Mesenchymal stem cell (in vitro differentiated cells and primary cell): ENCODE results near the gene TNFRSF25.
"Not testable (repeated sequence)": the region's sequence is repeated elsewhere in the genome, so short reads cannot be mapped to it uniquely, and the experiment has no call there.

Experiments used
- DNase-seq: peaks from one replicate; pipeline ENCODE4 v3.0.0-alpha.2; 2013
- H2AFZ ChIP-seq: one replicate; pipeline ENCODE4 v1.6.1; 2013; ENCODE audit warnings: low read depth, mild to moderate bottlenecking, control low read depth, inconsistent platforms, low read length, moderate library complexity
- H2AK5ac ChIP-seq: 2 replicates; pipeline ENCODE4 v1.6.1; 2013; ENCODE audit warnings: low read length, moderate library complexity, mild to moderate bottlenecking, inconsistent platforms; ENCODE audit not compliant: severe bottlenecking
- H2BK120ac ChIP-seq: one replicate; pipeline ENCODE4 v1.6.1; 2013; ENCODE audit warnings: low read depth, mild to moderate bottlenecking, inconsistent platforms, low read length, moderate library complexity
- H2BK12ac ChIP-seq, 2 experiments: one replicate each; pipeline ENCODE4 v1.6.1; 2013; ENCODE audit warnings: inconsistent platforms in 2 of 2, low read length in 2 of 2, mild to moderate bottlenecking in 2 of 2, moderate library complexity in 2 of 2, control low read depth in 1 of 2
- H2BK15ac ChIP-seq: one replicate; pipeline ENCODE4 v1.6.1; 2013; ENCODE audit warnings: mild to moderate bottlenecking, low read depth, inconsistent platforms; ENCODE audit not compliant: poor library complexity, severe bottlenecking
- H2BK5ac ChIP-seq: 2 replicates; pipeline ENCODE4 v1.6.1; 2013; ENCODE audit warnings: low read depth, mild to moderate bottlenecking, low read length, control low read depth, inconsistent platforms; ENCODE audit not compliant: poor library complexity, severe bottlenecking
- H3K14ac ChIP-seq, 2 experiments: one replicate each; pipeline ENCODE4 v1.6.1; 2013; ENCODE audit warnings: inconsistent platforms in 2 of 2, low read length in 2 of 2, control low read depth in 1 of 2, mild to moderate bottlenecking in 1 of 2, moderate library complexity in 1 of 2
- H3K18ac ChIP-seq, 2 experiments: one replicate each; pipeline ENCODE4 v1.6.1; 2013; ENCODE audit warnings: inconsistent platforms in 2 of 2, low read length in 2 of 2, control low read depth in 1 of 2, low read depth in 1 of 2, mild to moderate bottlenecking in 1 of 2
- H3K23ac ChIP-seq, 2 experiments: one replicate each; pipeline ENCODE4 v1.6.1; 2013; ENCODE audit warnings: inconsistent platforms in 2 of 2, low read length in 2 of 2, mild to moderate bottlenecking in 2 of 2, moderate library complexity in 2 of 2, control low read depth in 1 of 2
- H3K27ac ChIP-seq: 2 replicates; pipeline ENCODE4 v1.5.1; 2013; ENCODE audit warnings: mild to moderate bottlenecking, moderate library complexity, low read length, control low read depth, inconsistent platforms; ENCODE audit not compliant: poor library complexity, severe bottlenecking
- H3K27me3 ChIP-seq, 2 experiments: 2 replicates each; pipeline versions ENCODE4 v1.6.1 to v1.7.0; 2013; ENCODE audit warnings: low read length in 2 of 2, mild to moderate bottlenecking in 2 of 2, moderate library complexity in 2 of 2, control low read depth in 1 of 2, inconsistent platforms in 1 of 2; ENCODE audit not compliant: control insufficient read depth in 1 of 2, insufficient read depth in 1 of 2
- H3K36me3 ChIP-seq, 2 experiments: 2 replicates each; pipeline versions ENCODE4 v1.6.1 to v1.7.0; 2013; ENCODE audit warnings: low read length in 2 of 2, control low read depth in 1 of 2, inconsistent platforms in 1 of 2, low read depth in 1 of 2, mild to moderate bottlenecking in 1 of 2; ENCODE audit not compliant: insufficient read depth in 2 of 2, control insufficient read depth in 1 of 2
- H3K4ac ChIP-seq, 2 experiments: one replicate each; pipeline ENCODE4 v1.6.1; 2013; ENCODE audit warnings: inconsistent platforms in 2 of 2, low read length in 2 of 2, mild to moderate bottlenecking in 2 of 2, moderate library complexity in 2 of 2, control low read depth in 1 of 2, low read depth in 1 of 2
- H3K4me1 ChIP-seq: 2 replicates; pipeline ENCODE4 v1.6.1; 2013; ENCODE audit warnings: low read depth, low read length, control low read depth; ENCODE audit not compliant: control insufficient read depth, insufficient read depth
- H3K4me2 ChIP-seq: 2 replicates; pipeline ENCODE4 v1.6.1; 2013; ENCODE audit warnings: low read length, mild to moderate bottlenecking, inconsistent platforms; ENCODE audit not compliant: poor library complexity, severe bottlenecking
- H3K4me3 ChIP-seq, 2 experiments: 2 replicates each; pipeline versions ENCODE4 v1.5.1 to v1.7.0; 2013; ENCODE audit warnings: low read length in 2 of 2, mild to moderate bottlenecking in 2 of 2, control low read depth in 1 of 2, low read depth in 1 of 2; ENCODE audit not compliant: insufficient read depth in 1 of 2
- H3K79me1 ChIP-seq: replicated peaks from 2 replicates; pipeline ENCODE4 v1.6.1; 2013; ENCODE audit warnings: mild to moderate bottlenecking, control low read depth, low read length, inconsistent platforms; ENCODE audit not compliant: poor library complexity, severe bottlenecking
- H3K9ac ChIP-seq: 2 replicates; pipeline ENCODE4 v1.7.0; 2013; ENCODE audit warnings: mild to moderate bottlenecking, low read length, moderate library complexity
- H3K9me3 ChIP-seq: 2 replicates; pipeline ENCODE4 v1.7.0; 2013; ENCODE audit warnings: mild to moderate bottlenecking, low read length; ENCODE audit not compliant: control insufficient read depth
- H4K8ac ChIP-seq: one replicate; pipeline ENCODE4 v1.6.1; 2013; ENCODE audit warnings: inconsistent platforms, mild to moderate bottlenecking, low read length, moderate library complexity
- H4K91ac ChIP-seq: one replicate; pipeline ENCODE4 v1.6.1; 2013; ENCODE audit warnings: mild to moderate bottlenecking, low read length, inconsistent platforms
- WGBS: methylation state at CpG from one replicate; pipeline ENCODE4 v1.1.7; 2013; ENCODE audit warnings: mixed read lengths; 5-methylcytosine and 5-hydroxymethylcytosine counted together

The TNFRSF25 gene

DNA sequence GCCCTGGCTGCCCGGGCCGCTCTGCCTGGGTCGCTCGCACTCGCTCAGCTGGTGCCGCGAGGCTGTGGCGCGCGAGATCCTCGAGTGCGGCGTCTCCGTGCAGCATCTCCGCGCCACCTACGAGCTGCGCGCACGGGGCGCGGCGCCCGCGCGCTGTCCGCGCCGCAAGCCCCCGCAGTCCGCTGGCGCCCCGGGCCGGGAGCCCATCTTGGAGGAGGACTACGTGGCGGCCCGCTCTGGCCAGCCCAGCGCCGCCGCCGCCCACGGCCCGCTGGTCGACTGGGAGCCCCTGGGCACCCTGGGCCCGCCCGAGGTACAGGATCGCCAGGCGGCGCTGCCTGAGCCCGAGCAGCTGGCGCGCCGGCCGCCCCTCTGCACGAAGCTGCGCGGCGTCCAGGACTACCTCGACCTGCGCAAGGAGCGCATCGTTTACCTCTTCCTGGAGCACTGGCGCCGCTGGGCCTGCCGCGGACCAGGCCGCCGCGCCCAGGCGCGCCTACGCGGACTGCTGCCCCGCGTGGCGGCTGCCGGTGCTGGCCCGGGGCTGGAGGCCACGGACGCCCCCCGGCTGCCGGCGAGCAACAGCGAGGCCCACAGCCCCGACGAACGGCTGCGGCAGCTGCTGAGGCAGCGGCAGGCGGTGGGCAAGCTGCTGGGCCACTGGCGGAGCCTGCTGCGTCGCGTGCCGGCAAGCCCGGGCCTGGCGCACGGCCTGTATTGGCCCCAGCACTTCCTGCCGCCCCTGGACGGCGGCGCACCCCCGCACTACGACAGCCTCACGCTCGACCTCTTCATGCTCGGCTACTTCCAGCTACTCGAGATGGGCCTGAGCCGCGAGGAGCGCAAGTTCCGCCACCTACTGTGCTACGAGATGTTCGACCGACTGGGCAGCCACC lies 10.9 kb downstream of the TNFRSF25 start:
- H3K23ac ChIP-seq, result no peak overlapping the region
- H4K91ac ChIP-seq, result peak overlapping the region; percentile 39

DNA sequence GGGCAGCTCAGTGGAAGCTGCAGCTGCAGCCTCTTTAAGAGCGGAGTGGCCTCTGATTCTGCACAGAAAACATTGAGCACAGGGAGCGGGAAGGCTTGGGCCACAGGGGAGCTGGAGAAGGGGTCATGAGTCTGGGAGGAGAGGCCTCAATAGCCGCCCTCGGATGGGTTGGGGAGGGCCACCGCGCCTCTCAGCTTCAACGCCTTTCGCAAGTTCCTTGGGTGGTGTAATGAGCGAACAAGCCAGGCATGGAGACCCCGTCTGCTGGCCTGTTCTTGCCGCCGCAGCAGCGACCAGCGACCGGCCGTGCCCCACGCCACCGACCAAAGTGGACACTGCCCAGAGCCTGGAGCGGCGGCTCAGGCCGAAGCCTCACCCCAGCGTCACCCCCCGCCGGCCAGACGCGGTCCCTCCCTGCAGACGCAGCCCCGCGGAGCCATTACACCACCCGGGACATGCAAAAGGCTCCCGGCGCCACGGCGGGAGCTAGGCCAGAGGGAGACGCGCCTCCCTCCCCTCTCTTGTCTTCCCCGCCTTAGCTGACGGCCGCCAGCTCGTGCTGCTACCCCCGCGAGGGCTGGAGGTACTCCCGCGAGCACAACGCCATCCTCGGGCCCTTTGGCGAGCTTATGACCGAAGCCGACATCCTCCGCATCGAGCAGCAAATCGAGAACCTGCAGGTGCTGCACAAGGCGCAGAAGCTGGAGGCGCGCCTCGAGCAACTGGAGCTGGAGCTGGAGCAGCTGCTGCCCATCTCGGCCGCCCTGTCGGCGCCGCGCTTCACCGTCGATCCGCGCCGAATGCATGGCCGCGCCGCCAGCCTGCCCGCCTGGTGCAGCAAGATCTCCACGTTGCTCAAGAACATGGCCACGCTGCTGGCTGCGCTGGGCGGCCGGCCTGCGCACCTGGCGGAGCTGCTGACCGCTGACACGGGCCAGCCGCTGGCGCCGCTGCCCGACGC lies 11.8 kb downstream of the TNFRSF25 start:
- H3K4me3 ChIP-seq, H2BK5ac ChIP-seq, H3K23ac ChIP-seq, H3K79me1 ChIP-seq, H3K4me2 ChIP-seq, H3K36me3 ChIP-seq, H2BK12ac ChIP-seq, H2AFZ ChIP-seq, H3K9me3 ChIP-seq, H3K18ac ChIP-seq, H4K8ac ChIP-seq, H2AK5ac ChIP-seq, H2BK15ac ChIP-seq, H3K4me1 ChIP-seq, H3K4ac ChIP-seq, H2BK120ac ChIP-seq, DNase-seq, H3K14ac ChIP-seq, H4K91ac ChIP-seq, H3K27ac ChIP-seq, H3K9ac ChIP-seq: not testable (repeated sequence)
- WGBS, result 91% methylated on average over 84 of the region's 85 CpGs
- peaks cover 26 to 68% of the 10 kb centered on the region in 2 experiments for H3K27me3 ChIP-seq

More for the DNA sequence above, 10.9 kb downstream of the TNFRSF25 start:
- Histone ChIP-seq H2AFZ (no peak overlapping the region), H3K9me3 (no peaks in the 10 kb centered on the region), H3K4me1 (peaks cover 3% of the 10 kb centered on the region), H2BK15ac (no peak overlapping the region), H3K4me3 (no peak overlapping the region), H2AK5ac (no peak overlapping the region), H3K14ac (no peak overlapping the region), H3K4me2 (no peak overlapping the region), H3K27ac (no peak overlapping the region), H4K8ac (no peak overlapping the region), H2BK5ac (no peak overlapping the region), H2BK12ac (no peak overlapping the region), H3K36me3 (peaks cover 0 to 3% of the 10 kb centered on the region in 2 experiments), H3K4ac (no peak overlapping the region), H3K9ac (no peak overlapping the region), H3K27me3 (peaks cover 17 to 68% of the 10 kb centered on the region in 2 experiments), H3K18ac (peak overlapping the region in 1 of 2 experiments; percentile 40), H3K79me1 (no peaks in the 10 kb centered on the region), H2BK120ac (no peak overlapping the region)
- no peak for DNase-seq
- 72% methylated on average over 109 of the region's 115 CpGs for WGBS

DNA sequence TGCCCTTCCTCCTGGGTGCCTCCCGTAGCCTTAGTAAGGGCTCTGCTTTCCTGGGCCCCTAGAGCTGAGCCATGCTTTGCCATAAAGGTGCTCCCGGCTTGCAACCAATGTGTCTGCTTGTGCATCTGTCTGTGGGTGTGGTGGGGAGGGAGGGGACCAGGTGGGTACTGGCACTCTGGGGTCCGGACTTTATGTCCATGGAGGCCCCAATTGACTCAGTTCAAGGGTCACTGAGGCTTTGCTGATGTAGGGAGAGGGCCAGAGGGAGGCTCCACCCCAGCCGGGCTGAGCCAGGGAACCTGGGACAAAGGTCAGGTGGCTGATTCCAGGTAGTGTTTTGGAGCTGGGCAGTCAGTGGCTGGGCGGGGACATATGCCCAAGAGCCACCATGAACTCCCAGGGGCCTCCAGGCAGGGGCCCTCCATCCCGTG lies 15.0 kb downstream of the TNFRSF25 start:
- 82% methylated on average over 6 of the region's 6 CpGs for WGBS
- Histone ChIP-seq H2AK5ac (no peak overlapping the region), H3K27me3 (peaks cover 53 to 80% of the 10 kb centered on the region in 2 experiments), H3K23ac (no peak overlapping the region), H2BK5ac (no peak overlapping the region), H2BK12ac (no peak overlapping the region), H3K36me3 (peaks cover 0 to 3% of the 10 kb centered on the region in 2 experiments), H3K18ac (no peak overlapping the region), H3K4ac (no peak overlapping the region), H2BK120ac (no peak overlapping the region), H3K27ac (no peak overlapping the region), H3K4me2 (no peak overlapping the region), H2AFZ (no peak overlapping the region), H3K79me1 (no peaks in the 10 kb centered on the region), H4K8ac (no peak overlapping the region), H3K9ac (no peak overlapping the region), H3K9me3 (no peaks in the 10 kb centered on the region), H2BK15ac (no peak overlapping the region), H3K4me3 (no peak overlapping the region), H3K14ac (no peak overlapping the region), H3K4me1 (peaks cover 22% of the 10 kb centered on the region), H4K91ac (no peak overlapping the region)
- DNase-seq, result no peak

DNA sequence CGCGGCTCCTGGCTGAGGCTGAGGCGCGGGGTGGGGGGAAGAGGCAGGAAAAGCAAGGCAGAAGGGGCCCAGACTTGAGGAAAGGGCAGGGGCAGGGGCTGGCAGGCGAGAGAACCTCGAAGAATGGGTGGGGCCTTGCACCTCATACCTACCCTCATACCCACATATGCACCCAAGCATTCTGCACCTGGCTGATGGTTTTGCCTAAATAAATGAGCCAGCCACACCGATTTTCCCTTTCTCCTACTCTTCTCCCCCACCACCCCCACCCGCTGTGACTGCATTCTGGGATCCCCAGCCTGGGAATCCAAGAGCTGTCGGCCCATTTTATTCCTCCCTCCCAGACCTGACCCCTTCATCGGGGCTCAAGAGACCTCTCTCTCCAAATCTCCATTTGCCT lies 15.5 kb downstream of the TNFRSF25 start:
- not testable (repeated sequence) for H3K79me1 ChIP-seq, H3K27ac ChIP-seq, H2BK12ac ChIP-seq, H3K23ac ChIP-seq, DNase-seq, H2BK120ac ChIP-seq, H3K4me3 ChIP-seq, H4K8ac ChIP-seq, H3K36me3 ChIP-seq, H2BK15ac ChIP-seq, H3K9me3 ChIP-seq, H3K9ac ChIP-seq, H2BK5ac ChIP-seq, H2AFZ ChIP-seq, H3K14ac ChIP-seq, H4K91ac ChIP-seq, H3K4ac ChIP-seq, H3K4me2 ChIP-seq, H3K18ac ChIP-seq, H2AK5ac ChIP-seq
- 75% methylated on average over 6 of the region's 10 CpGs for WGBS
- peaks cover 58 to 77% of the 10 kb centered on the region in 2 experiments for H3K27me3 ChIP-seq
- peaks cover 22% of the 10 kb centered on the region for H3K4me1 ChIP-seq
